Gastroesophageal sphincter (tissue), 3 donors: ENCODE data around the gene SARS1.

Experiments used
- CTCF ChIP-seq, 4 experiments: fragments of 200-600 bp in 2 of 4; fragments of 450-650 bp in 2 of 4; sonication (generic) in 1 of 4; IDR thresholded peaks; one replicate each; pipeline ENCODE4 v1.5.1; 2017 to 2019; ENCODE audit warnings: antibody characterized with exemption in 4 of 4, mild to moderate bottlenecking in 2 of 4, moderate library complexity in 2 of 4
- EP300 ChIP-seq: sonication (generic); formaldehyde crosslinking; IDR thresholded peaks from one replicate; pipeline ENCODE4 v1.6.1; 2017; ENCODE audit warnings: antibody characterized with exemption, mild to moderate bottlenecking
- POLR2A ChIP-seq, 2 donors: fragments of 450-650 bp; IDR thresholded peaks; one replicate each; pipeline ENCODE4 v1.6.1; 2017; ENCODE audit warnings: antibody characterized with exemption in 2 of 2, mild to moderate bottlenecking in 2 of 2, moderate library complexity in 1 of 2

- TF ChIP-seq CTCF (IDR thresholded peaks at IDR 0.05) = peak in 1 of 4 experiments; percentile 21
- no peak for TF ChIP-seq POLR2A (IDR thresholded peaks at IDR 0.05)
- TF ChIP-seq EP300 = no peak
Measured at GRCh38 chr1:109255097-109255651, 41.5 kb downstream of the SARS1 start.
